ENCODE data around the gene SF1.

SF1 gene

GRCh38 chr11:64784813-64785581 is 6.7 kb upstream of the SF1 start:
- DNase-seq (ENCODE audit: low read depth in 1 of 2, low spot score in 1 of 2) = no peak

- no peak for DNase-seq (ENCODE audit: low read depth in 1 of 2, low spot score in 1 of 2)
Observed at GRCh38 chr11:64778223-64778472, 194 bp downstream of the SF1 start.

GRCh38 chr11:64777449-64778222 is 706 bp downstream of the SF1 start:
- peak; percentile 60 to 63 for DNase-seq (ENCODE audit: low read depth in 1 of 2, low spot score in 1 of 2)

GRCh38 chr11:64776875-64777274 is 1.5 kb downstream of the SF1 start:
- no peak for DNase-seq (ENCODE audit: low read depth in 1 of 2, low spot score in 1 of 2)

GRCh38 chr11:64776425-64776824 is 1.9 kb downstream of the SF1 start:
- no peak for DNase-seq (ENCODE audit: low read depth in 1 of 2, low spot score in 1 of 2)

- DNase-seq (ENCODE audit: low read depth in 1 of 2, low spot score in 1 of 2) = no peak
Observed at GRCh38 chr11:64774144-64774543, 4.2 kb downstream of the SF1 start.

- DNase-seq (ENCODE audit: low read depth in 1 of 2, low spot score in 1 of 2) = no peak
Observed at GRCh38 chr11:64772303-64773018, 5.9 kb downstream of the SF1 start.

GRCh38 chr11:64771861-64772260 is 6.5 kb downstream of the SF1 start:
- DNase-seq (ENCODE audit: low read depth in 1 of 2, low spot score in 1 of 2) = no peak

- DNase-seq (ENCODE audit: low read depth in 1 of 2, low spot score in 1 of 2) = no peak
Observed at GRCh38 chr11:64770120-64770519, 8.2 kb downstream of the SF1 start.

- no peak for DNase-seq (ENCODE audit: low read depth in 1 of 2, low spot score in 1 of 2)
Observed at GRCh38 chr11:64769283-64769682, 9.1 kb downstream of the SF1 start.

- no peak for DNase-seq (ENCODE audit: low read depth in 1 of 2, low spot score in 1 of 2)
Observed at GRCh38 chr11:64768300-64768694, 10.0 kb downstream of the SF1 start.

GRCh38 chr11:64767344-64768299 is 10.7 kb downstream of the SF1 start:
- DNase-seq (ENCODE audit: low read depth in 1 of 2, low spot score in 1 of 2) = peak; percentile 63 to 75

GRCh38 chr11:64766881-64767280 is 11.5 kb downstream of the SF1 start:
- DNase-seq (ENCODE audit: low read depth in 1 of 2, low spot score in 1 of 2) = no peak

GRCh38 chr11:64765851-64766665 is 12.3 kb downstream of the SF1 start:
- DNase-seq (ENCODE audit: low read depth in 1 of 2, low spot score in 1 of 2) = no peak

- no peak for DNase-seq (ENCODE audit: low read depth in 1 of 2, low spot score in 1 of 2)
Observed at GRCh38 chr11:64765291-64765850, 13.0 kb downstream of the SF1 start.

- no peak for DNase-seq (ENCODE audit: low read depth in 1 of 2, low spot score in 1 of 2)
Observed at GRCh38 chr11:64764753-64765152, 13.6 kb downstream of the SF1 start.

- no peak for DNase-seq (ENCODE audit: low read depth in 1 of 2, low spot score in 1 of 2)
Observed at GRCh38 chr11:64764040-64764611, 14.2 kb downstream of the SF1 start.

GRCh38 chr11:64763526-64764039 is 14.8 kb downstream of the SF1 start:
- no peak for DNase-seq (ENCODE audit: low read depth in 1 of 2, low spot score in 1 of 2)

Data from activated CD4-positive, alpha-beta T cell treated with anti-CD3 and anti-CD28 coated beads, Interleukin-2, amount 50 U/mL, for 24 hours (primary cell).